NOMO-1 (cell line): ENCODE measurements around the gene C11orf68.
"Not testable (repeated sequence)": the region's sequence is repeated elsewhere in the genome, so short reads cannot be mapped to it uniquely, and the experiment has no call there.

Source experiments
- DNase-seq, 2 experiments: peaks; one replicate each; lab custom pipeline; 2025; ENCODE audit not compliant: unreplicated experiment in 2 of 2; lab: John Stamatoyannopoulos, UW

The C11orf68 gene

DNA sequence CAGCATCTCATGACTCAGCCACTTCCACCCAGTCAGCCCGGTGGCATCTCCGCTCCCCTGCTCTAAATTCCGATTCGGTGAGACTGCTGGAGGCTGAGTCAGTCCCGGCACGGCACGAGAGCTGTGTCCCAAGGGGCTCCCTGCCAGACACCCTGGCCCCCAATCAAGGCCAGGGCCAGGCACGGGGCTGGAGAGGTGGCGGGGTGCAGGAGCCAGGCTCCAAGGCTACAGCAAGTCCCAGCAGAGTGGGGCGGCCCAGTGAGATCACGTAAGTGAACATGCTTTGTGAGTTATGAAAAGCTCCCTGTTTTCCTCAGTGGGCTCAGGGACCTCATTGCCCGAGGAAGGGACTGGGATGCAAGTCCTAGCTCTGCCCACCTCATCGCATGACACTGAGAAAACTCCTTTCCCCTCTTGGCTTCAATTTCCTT, 3.0 kb downstream of the C11orf68 start:
- DNase-seq: no peak

DNA sequence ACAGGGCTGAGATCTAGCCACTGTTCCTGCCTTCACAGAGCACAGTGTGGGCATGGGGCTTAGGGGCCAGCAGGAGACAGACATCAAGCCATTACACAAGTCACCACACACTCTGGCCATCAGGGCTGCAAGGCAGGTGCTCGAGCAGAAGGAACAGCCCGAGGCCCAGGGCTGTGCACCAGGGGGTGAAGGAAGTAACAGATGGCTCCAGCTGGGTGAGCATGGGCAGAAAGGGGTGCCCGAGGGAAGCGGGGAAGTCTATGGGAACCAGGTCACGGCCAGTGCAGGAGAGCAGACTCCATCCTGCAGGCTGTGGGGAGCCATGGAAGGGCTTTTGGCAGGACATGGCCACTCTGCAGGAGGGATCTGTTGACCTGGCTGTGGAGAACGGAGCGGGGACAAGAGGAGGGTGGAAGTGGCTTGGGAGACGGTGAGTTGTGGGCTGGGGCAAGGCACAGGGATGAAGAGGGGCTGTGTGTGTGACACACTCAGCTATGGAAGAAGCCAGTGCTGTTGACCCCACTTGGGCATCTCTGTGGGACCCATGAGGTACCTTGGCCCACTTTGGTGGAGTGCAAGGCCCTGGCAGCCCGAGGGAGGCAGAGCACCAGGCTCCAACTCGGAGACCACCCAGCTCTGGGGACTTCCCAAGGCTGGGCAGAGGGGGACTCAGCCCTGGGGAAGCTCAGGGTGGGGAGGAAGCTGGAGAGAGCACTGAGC, 3.6 kb downstream of the C11orf68 start:
- no peak for DNase-seq

DNA sequence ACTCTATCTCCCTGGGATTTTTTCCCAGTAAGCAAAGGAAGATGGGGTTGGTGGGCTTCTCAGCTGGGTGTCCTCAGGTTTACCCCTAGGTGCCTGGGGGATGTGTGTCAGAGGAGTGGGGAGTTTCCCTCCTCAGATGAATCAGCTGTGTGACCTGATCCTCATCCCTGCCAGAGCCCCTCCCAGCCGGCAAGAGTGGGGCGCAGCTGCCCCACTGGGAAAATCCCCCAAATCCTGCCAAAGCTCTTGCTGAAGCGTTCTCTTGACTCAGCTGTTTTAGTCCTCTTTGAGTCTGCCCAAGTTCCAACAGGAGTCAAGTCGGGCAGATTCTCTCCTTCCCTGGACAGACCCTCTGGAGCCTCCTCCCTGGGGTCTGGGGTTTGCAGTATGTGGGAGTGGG, 6.0 kb downstream of the C11orf68 start:
- DNase-seq: no peak

DNA sequence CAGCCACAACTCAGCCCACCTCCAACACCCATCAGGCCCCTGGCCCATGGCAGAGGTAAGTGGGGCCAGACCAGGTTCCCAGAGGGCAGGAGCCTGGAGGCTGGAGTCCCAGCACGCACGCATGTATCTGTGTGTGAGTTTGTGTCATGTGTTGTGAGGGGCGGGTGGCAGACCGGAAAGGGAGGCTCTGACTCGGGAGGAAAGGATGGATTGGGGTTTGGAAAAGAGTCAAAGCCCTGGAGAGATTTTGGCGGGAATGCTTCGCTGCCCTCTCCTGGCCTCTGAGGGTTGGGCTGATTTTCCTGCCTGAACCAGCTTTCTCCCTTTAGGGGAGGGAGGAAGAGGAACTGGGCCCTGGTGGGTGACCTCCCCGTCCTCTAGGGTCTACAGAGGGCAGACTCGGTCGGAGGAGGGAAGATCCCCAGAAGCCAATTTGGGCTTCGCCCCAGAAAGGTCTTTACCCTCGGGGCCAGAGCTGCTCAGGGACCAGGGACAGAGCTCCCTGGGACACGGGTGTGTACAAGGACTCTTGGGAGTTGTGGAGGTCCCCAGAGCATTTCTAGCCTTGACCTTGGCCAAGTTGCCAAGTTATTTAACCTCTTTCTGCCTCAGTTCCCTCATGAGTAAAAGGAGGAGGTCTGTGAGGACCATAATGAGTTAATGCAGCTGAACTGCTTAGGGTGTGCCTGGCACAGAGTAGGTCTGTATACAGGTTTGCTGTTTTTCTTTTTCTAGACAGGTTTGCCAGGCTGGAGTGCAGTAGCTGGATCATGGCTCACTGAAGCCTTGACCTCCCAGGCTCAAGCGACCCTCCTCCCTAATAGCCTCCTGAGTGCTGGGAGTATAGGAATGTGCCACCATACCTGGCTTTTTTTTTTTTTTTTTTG, 6.9 kb downstream of the C11orf68 start:
- DNase-seq: no peak

DNA sequence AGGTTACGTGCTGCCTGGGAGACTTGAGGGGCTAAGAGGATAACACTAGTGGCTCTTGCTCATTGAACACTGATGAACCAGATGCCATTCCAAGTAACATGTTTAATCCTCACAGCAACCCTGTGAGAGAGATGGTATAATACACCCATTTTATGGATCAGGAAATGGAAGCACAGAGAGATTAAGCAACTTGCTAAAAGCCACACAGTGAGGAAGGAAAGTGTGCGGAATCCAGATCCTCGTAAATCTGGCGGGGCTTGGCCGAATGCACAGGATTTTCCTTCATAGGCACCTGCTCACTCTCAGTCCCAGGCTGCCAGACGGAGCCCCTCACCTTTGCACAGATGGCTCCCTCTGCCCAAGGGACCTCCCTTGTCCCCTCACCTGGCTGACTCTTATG, 11.0 kb downstream of the C11orf68 start:
- no peak for DNase-seq

DNA sequence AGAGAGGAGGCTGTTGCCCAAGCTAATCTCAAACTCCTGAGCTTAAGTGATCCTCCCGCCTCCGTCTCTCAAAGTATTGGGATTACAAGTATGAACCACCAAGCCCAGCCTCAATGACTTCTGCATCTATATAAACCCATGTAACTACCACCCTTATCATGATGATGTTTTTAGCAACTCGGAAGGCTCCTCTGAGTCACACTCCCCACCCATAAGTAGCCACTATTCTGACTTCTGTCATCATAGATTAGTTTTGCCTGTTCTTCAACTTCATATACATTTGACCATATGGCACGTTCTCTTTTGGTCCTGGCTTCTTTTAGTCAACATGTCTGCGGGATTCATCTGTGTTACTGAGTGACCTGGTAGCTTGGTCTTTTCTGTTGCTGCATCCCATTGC, 12.3 kb downstream of the C11orf68 start:
- DNase-seq: no peak

DNA sequence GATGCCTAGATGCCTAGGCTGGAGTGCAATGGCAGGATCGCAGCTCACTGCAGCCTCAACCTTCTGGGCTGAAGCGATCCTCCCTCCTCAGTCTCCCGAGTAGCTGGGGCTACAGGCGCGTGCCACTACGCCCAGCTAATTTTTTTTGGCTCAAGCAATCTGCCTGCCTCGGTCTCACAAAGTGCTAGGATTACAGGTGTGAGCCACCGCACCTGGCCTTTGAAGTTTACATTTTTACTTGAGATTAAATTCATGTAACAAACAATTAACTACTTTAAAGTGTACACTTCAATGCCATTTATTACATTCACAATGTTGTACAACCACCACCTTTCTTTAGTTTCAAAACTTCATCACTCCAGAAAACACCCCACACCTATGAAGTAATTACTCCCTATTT, 15.1 kb downstream of the C11orf68 start:
- DNase-seq: no peak

DNA sequence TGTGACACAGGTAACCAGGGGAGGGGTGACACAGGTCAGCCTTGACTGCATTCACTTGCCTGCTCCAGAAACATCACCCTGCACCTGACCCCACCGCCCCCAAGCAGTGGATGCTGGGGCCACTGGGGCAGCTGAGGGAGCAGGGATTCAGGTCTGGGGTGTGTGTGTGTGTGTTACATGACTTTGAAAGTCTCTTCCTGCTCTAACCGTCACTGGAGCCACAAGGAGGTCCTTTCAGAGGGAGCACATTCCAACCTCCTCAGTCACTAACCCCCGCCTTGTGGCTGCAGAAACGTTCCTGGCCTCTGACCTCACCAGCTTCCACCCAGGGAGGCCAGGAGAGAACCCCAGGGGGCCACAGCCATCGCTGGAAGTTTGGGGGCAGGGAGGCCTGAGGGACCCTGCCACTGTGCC, 15.8 kb downstream of the C11orf68 start:
- DNase-seq: no peak

DNA sequence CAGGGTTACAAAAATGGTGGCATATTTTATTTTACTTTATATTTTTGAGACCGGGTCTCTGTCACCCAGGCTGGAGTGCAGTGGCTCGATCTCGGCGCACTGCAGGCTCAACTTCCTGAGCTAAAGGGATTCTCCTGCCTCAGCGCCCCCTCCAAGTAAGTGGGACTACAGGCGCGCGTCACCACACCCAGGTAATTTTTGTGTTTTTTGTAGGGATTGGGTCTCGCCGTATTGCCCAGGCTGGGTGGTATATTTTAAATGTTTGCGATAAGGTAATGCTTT, 18.0 kb downstream of the C11orf68 start:
- no peak for DNase-seq

DNA sequence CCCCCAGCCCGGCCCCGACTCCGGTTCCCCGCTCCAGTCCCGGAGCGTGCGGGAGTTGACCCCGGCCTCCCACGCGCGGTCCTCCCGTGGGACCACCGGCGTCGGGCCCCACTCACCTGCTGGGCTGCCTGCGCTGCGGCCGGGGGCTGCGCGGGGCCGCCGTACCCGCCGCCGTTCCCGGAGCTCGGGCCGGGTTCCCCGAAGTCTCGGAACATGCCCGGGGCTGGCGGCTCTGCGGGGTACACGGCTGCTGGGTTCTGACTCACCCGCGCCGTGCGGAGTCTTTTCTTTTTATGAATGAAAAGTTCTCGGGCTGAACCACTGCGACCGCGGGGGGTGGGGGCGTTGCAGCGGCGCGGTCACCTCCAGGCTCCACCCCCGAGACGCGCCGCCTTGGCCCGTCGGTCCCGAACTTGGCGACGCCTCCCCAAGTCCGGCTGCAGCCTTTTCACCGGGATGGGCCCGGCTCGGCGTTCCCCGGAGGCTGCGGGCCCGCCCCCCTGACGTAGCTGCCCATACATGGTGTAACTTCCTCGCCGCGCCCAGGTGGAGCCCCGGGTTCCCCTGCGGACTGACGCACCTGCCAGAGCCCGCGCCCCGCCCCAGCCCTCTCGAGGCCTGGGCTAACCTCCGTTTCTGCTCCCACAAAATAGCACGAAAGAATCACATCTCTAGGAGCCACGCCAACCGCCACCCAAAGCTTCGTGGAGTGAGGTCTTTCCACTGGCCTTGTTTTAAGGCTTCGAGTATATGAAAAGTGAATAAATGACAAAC, 18.6 kb downstream of the C11orf68 start, which contains the start of gene FOSL1:
Gene FOSL1 (minus strand): TSS at position 264 of the 774 bp plus-strand sequence. CDS start 49 bp downstream, at position 215.
- DNase-seq: peak; percentile 77 to 92

DNA sequence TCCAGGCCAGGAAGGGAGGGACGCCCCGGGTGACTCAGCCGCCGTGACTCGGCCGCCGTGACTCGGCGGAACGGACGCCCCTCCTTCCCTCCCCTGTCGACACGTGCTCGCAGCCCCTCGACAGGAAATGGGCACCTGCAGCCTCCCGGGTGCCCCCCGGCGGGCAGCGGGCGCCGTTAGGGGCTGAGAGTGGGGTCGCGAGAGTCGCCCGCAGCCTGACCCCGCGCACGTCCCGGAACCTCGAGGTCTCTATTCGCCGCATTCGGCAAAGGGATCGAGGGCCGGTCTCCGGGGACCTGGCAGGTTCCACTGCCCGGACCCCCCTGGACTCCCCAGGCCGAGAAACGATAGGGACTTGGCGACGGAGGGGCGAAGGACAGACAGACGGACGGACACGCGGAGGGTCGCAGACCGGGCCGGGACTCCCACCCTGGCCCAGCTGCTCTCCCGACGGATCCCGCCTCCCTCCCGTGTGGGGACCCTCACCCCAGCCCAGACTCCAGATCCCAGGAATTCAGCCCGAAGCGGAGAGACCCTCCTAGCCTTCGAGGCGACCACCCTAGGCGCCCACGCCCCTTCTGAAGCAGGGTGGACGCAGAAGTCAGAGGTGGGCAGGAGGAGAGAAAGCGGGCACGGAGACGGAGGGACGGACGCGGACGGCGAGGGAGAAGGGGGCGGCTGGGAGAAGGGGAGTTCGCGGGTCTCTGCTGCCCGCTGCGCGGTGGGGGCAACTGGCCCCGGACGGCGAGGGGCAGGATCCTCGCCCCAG, 19.3 kb downstream of the C11orf68 start:
- DNase-seq: peak; percentile 44 to 61

DNA sequence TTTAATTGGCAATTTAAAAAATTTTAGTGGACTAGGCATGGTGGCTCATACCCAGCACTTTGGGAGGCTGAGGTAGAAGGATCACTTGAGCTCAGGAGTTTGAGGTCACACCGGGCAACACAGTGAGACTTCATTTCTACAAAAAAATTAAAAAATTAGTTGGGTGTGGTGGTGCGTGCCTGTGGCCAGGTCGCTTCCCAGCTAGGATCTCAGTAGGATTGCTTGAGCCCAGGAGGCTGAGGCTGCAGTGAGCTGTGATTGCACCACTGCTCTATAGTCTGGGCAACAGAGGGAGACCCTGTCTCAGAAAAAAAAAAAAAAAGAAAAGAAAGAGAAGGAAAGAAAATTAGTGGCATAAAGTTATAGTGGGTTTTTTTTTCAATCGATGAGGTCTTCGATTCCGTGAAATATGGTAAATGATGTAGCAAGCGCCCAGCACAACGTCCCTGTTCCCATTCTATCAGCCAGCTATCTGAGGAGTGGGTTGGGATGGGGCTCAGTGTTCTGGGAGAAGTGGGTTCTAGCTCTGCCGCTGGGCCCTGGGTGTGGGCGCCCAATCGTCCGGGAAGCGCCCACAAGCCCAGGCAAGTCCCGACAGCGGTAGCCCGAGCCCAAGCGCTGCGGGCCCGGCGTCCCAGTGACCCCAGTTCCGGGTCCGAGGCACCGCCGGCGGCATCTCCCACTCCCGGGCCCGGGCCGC, 20.1 kb downstream of the C11orf68 start:
- DNase-seq: no peak

DNA sequence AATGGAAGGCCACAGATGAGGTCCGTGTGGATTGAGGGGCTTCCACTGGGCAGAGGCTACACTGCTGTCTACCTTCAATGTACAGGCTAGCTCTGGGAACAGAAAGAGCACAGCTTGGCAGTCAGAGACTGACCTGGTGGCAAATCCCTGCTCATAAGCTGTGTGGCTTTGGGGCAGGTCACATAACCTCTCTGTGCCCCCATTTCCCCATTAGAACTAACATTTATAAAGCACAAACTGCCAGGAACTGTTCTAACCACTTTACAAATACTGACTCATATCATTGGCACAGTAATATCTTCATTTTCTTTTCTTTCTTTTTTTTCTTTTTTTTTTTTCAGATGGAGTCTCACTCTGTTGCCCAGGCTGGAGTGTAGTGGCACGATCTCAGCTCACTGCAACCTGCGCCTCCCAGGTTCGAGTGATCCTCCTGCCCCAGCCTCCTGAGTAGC, 21.8 kb downstream of the C11orf68 start:
- DNase-seq: no peak

DNA sequence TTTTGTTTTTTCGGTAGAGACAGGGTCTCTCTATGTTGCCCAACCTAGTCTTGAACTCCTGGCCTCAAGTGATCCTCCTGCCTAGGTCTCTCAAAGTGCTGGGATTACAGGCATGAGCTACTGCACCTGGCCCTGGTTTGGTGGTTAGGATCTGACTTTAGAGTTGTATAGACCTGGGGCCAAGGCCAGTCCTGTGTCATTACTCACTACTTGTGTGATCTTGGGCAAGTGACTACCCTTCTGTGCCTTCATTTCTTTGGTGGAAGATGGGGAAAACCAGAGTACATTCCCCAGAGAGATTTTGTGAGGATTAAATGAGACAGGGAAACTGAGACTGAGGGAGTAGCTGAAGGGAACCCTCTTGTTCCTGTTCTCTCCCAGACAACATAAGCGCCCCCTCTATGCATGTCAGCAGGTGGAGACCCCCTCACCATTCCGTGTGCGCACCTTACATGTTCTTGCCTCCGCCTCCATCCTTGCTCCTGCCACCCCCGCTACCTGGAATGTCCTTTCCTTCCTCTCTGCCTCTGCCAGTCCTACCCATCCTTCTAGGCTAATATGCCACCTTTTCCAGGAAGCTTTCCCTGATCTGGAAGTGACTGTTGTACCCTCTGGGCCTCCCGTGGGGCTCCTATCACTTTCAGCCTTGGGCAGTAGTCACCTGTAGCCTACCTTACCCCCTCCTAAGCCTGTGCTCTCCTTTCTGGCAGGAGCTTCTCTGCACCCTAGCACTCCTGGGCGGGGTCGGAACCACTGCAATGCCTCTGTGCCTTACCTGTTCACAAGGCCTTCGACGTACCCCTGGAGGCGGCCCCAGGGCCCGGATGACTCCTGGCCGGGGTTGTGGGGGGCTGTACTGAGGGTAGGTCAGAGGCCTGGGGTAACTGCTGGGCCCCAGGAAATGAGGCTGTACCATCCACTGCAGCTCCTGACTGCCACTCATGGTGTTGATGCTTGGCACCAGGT, 22.5 kb downstream of the C11orf68 start:
- no peak for DNase-seq

DNA sequence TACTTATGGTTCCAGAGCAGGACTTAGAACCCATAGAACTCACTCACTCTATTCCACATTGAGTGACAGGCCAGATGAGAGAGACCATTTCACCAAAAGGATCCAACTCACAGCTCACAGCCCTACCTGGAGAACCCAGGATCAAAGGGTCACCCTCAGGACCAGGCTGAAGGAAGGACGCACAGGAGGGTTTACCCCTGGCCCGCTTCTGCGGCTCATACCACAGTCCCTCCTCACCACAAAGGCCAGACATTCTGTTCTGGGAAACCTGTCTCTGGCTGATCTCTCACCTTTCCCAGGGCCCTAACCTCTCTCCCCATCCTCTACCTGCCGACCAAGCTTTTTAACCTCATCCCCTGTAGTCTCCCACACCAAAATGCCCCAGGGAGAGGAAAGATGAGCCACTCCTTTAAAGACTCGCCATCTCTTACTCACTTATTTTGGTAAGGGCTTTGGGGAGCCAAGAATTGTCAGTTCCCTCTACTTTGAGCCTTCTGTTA, 23.3 kb downstream of the C11orf68 start:
- DNase-seq: no peak

DNA sequence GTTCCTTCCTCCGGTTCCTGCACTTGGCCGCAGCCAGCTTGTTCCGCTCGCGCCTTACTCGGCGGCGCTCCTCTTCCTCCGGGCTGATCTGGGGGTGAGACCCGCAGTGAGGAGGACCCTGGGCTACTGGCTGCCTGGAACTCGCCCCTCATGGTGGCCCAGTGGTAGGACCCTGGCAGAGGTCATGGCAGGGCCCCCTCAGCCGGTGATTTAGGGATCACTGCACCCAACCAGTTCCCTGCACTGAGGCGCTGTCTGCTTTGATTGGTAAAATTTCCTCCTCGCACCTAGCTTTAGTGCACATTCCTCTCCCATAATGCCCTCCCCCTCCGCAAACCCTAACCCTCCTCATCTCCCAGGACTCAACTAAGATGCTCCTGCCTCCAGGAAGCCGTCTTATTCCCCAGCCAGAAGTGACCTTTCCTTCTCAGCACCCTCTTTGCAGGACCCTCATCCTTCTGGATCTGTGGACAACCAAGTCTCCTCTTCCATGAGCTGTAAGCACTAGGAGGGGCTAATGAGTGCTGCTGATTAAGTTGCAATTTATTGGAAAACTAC, 24.7 kb downstream of the C11orf68 start:
- peak in 1 of 2 experiments; percentile 38 for DNase-seq

DNA sequence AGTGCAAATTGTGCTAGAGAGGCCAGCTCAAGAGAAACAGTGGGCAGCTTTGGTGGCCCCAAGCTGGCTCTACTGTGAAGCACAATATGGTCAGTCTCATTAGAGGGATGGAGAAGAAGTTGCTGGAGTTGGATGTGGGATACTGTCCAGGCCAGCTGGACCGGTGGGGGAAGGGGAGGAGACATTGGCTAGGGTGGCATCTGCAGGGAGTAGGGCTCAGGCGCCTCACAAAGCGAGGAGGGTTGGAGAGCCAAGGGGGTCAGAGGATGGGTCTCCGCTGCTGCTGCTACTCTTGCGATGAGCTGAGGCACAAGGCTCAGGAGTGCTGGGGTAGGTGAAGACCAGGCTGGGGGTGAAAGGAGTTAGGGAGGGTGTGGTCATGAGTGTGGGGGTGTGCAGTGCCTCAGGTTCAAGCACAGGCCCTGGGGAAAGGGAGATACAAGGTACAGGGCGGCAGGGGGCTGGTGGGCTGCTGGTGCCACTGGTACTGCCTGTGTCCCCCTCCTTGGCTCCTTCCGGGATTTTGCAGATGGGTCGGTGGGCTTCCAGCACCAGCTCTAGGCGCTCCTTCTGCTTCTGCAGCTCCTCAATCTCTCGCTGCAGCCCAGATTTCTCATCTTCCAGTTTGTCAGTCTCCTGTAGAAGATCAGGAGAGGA, 26.1 kb downstream of the C11orf68 start:
- DNase-seq: no peak

DNA sequence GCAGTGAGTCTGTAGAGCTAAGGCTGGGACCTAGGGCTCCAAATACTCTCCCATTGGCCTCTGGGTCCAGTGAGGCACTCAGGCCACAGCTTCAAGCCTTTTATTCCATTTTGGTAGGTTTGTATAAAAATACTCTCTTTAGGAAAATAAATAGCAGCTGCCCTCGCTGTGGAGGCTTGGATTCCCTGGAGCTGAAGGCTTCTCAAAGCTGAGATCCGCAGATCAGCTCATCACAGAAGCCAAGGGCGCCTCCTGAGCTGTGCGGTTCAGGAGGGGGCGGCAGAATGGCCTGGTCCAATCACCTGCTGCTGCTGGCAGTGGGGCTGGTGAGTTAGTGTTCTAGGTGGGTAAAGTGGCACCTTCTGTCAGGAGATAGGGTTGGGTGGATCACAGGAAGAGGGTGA, 26.7 kb downstream of the C11orf68 start:
- not testable (repeated sequence) for DNase-seq
